OCI-LY1 (cell line): ENCODE data around the gene BZW2.
A peak's percentile ranks its signal among the peaks of the same experiment; 100 is the strongest.

Experiments
- H2AFZ ChIP-seq: fragments of 200-600 bp; sonication (generic), shearing (Covaris generic); 2 replicates; pipeline ENCODE4 v1.6.0; 2014; ENCODE audit warnings: antibody characterized with exemption, mild to moderate bottlenecking, low read length
- H3F3A ChIP-seq: fragments of 200-600 bp; sonication (generic), shearing (Covaris generic); 2 replicates; pipeline ENCODE4 v1.6.0; 2014; ENCODE audit warnings: mild to moderate bottlenecking, antibody characterized with exemption, low read length, moderate library complexity; ENCODE audit not compliant: insufficient read depth
- H3K27ac ChIP-seq: fragments of 200-600 bp; sonication (generic); 2 replicates; pipeline ENCODE4 v1.5.1; 2014; ENCODE audit warnings: low read length, mixed run types, mild to moderate bottlenecking, low read depth; ENCODE audit not compliant: poor library complexity, severe bottlenecking
- H3K27me3 ChIP-seq: fragments of 200-600 bp; sonication (generic); 2 replicates; pipeline ENCODE4 v1.6.0; 2014; ENCODE audit warnings: antibody characterized with exemption, mild to moderate bottlenecking, low read length, moderate library complexity; ENCODE audit not compliant: insufficient read depth
- H3K36me3 ChIP-seq: fragments of 200-600 bp; sonication (generic); 2 replicates; pipeline ENCODE4 v1.6.1; 2014; ENCODE audit warnings: mild to moderate bottlenecking, antibody characterized with exemption, low read length, moderate library complexity, mixed read lengths; ENCODE audit not compliant: insufficient read depth
- H3K4me1 ChIP-seq: fragments of 200-600 bp; sonication (generic); 2 replicates; pipeline ENCODE4 v1.5.1; 2014; ENCODE audit warnings: mild to moderate bottlenecking, low read length, moderate library complexity; ENCODE audit not compliant: insufficient read depth, severe bottlenecking
- H3K4me2 ChIP-seq: fragments of 200-600 bp; sonication (generic), shearing (Covaris generic); 2 replicates; pipeline ENCODE4 v1.6.1; 2014; ENCODE audit warnings: low read length
- H3K4me3 ChIP-seq: fragments of 200-600 bp; sonication (generic); 2 replicates; pipeline ENCODE4 v1.5.1; 2014; ENCODE audit warnings: low read length, low read depth, mild to moderate bottlenecking, mixed read lengths; ENCODE audit not compliant: poor library complexity, severe bottlenecking
- H3K79me2 ChIP-seq: fragments of 200-600 bp; shearing (Covaris generic); 2 replicates; pipeline ENCODE4 v1.6.1; 2016; ENCODE audit warnings: mixed run types, low read length, mixed read lengths; ENCODE audit not compliant: insufficient read depth
- H3K9ac ChIP-seq: fragments of 200-600 bp; sonication (generic), shearing (Covaris generic); 2 replicates; pipeline ENCODE4 v1.6.1; 2014; ENCODE audit warnings: mild to moderate bottlenecking, low read length, mixed read lengths
- H3K9me2 ChIP-seq: fragments of 200-600 bp; sonication (generic), shearing (Covaris generic); 2 replicates; pipeline ENCODE4 v1.6.1; 2014; ENCODE audit warnings: low read depth, mild to moderate bottlenecking, low read length, mixed read lengths
- H3K9me3 ChIP-seq: fragments of 200-600 bp; shearing (Covaris generic); 2 replicates; pipeline ENCODE4 v1.6.1; 2014; ENCODE audit warnings: low read length, mixed read lengths
- H4K20me1 ChIP-seq: fragments of 200-600 bp; sonication (generic), shearing (Covaris generic); 2 replicates; pipeline ENCODE4 v1.6.0; 2016; ENCODE audit warnings: mild to moderate bottlenecking, low read length; ENCODE audit not compliant: insufficient read depth
- CTCF ChIP-seq: fragments of 200-600 bp; sonication (generic), shearing (Covaris generic); IDR thresholded peaks from 2 replicates; pipeline ENCODE4 v1.5.1; 2017; ENCODE audit warnings: mild to moderate bottlenecking, antibody characterized with exemption, low read length, moderate library complexity, mixed read lengths
- EZH2 ChIP-seq: fragments of 200-600 bp; sonication (generic), shearing (Covaris generic); IDR thresholded peaks from 2 replicates; pipeline ENCODE4 v1.8.0; 2017; ENCODE audit warnings: borderline replicate concordance, mixed run types, mild to moderate bottlenecking, antibody characterized with exemption, low read length, moderate library complexity, mixed read lengths

BZW2 gene

GRCh38 chr7:16603633-16604032 is 42.3 kb upstream of the BZW2 start:
- H3K36me3 ChIP-seq = no peaks in the 10 kb centered on the region
- no peak overlapping the region for H3K4me3 ChIP-seq
- no peaks in the 10 kb centered on the region for H3K4me1 ChIP-seq
- no peaks in the 10 kb centered on the region for H3F3A ChIP-seq
- H4K20me1 ChIP-seq = no peaks in the 10 kb centered on the region
- no peaks in the 10 kb centered on the region for H3K9me2 ChIP-seq
- no peak overlapping the region for H3K9ac ChIP-seq
- no peak overlapping the region for H3K27ac ChIP-seq
- no peak overlapping the region for H2AFZ ChIP-seq
- no peaks in the 10 kb centered on the region for H3K79me2 ChIP-seq
- TF ChIP-seq EZH2 = no peak
- TF ChIP-seq CTCF = no peak
- H3K27me3 ChIP-seq = no peaks in the 10 kb centered on the region
- H3K4me2 ChIP-seq = no peak overlapping the region
- H3K9me3 ChIP-seq = no peaks in the 10 kb centered on the region

- no peaks in the 10 kb centered on the region for H3K36me3 ChIP-seq
- H3K27ac ChIP-seq = no peak overlapping the region
- no peaks in the 10 kb centered on the region for H3K27me3 ChIP-seq
- no peak for TF ChIP-seq EZH2
- peak; percentile 46; the same call in 1 of the 2 replicates for TF ChIP-seq CTCF
- no peaks in the 10 kb centered on the region for H3K79me2 ChIP-seq
- H3K9ac ChIP-seq = no peak overlapping the region
- H4K20me1 ChIP-seq = no peaks in the 10 kb centered on the region
- no peaks in the 10 kb centered on the region for H3K4me1 ChIP-seq
- no peak overlapping the region for H2AFZ ChIP-seq
- H3K9me3 ChIP-seq = no peaks in the 10 kb centered on the region
- no peak overlapping the region for H3K4me2 ChIP-seq
- no peaks in the 10 kb centered on the region for H3F3A ChIP-seq
- no peaks in the 10 kb centered on the region for H3K9me2 ChIP-seq
- no peak overlapping the region for H3K4me3 ChIP-seq
These were observed 41.9 kb upstream of the BZW2 start for GRCh38 chr7:16604054-16604453.

GRCh38 chr7:16606704-16607103 is 39.3 kb upstream of the BZW2 start:
- Histone ChIP-seq H3K4me1 (no peaks in the 10 kb centered on the region), H3K9me2 (no peaks in the 10 kb centered on the region), H3K4me2 (no peak overlapping the region), H4K20me1 (no peaks in the 10 kb centered on the region), H3F3A (no peaks in the 10 kb centered on the region), H3K79me2 (no peaks in the 10 kb centered on the region), H3K9me3 (no peaks in the 10 kb centered on the region), H2AFZ (no peak overlapping the region), H3K9ac (no peak overlapping the region), H3K27me3 (no peaks in the 10 kb centered on the region), H3K27ac (no peak overlapping the region), H3K4me3 (no peak overlapping the region), H3K36me3 (no peaks in the 10 kb centered on the region)
- TF ChIP-seq CTCF (no peak), EZH2 (no peak)
